Suprapubic skin (tissue), 4 donors: ENCODE data around the gene DSCAML1.

Experiments
- EP300 ChIP-seq: sonication (generic); formaldehyde crosslinking; IDR thresholded peaks from one replicate; pipeline ENCODE4 v1.6.1; 2017; ENCODE audit warnings: antibody characterized with exemption
- POLR2A ChIP-seq, 2 donors: fragments of 450-650 bp; IDR thresholded peaks; one replicate each; pipeline ENCODE4 v1.6.1; 2017; ENCODE audit warnings: antibody characterized with exemption in 2 of 2, mild to moderate bottlenecking in 2 of 2, moderate library complexity in 2 of 2
- POLR2AphosphoS5 ChIP-seq, 3 donors: sonication (generic); formaldehyde crosslinking; IDR thresholded peaks; one replicate each; pipeline ENCODE4 v1.6.1; 2017; ENCODE audit warnings: antibody characterized with exemption in 3 of 3
- TF ChIP-seq, protein P1 (sequence below), 2 donors: fragments of 200-600 bp in 1 of 2; fragments of 450-650 bp in 1 of 2; sonication (generic) in 1 of 2; IDR thresholded peaks; one replicate each; pipeline ENCODE4 v1.5.1; 2016 to 2019; ENCODE audit warnings: antibody characterized with exemption in 2 of 2, mild to moderate bottlenecking in 1 of 2, moderate library complexity in 1 of 2

- TF ChIP-seq, protein P1, sequence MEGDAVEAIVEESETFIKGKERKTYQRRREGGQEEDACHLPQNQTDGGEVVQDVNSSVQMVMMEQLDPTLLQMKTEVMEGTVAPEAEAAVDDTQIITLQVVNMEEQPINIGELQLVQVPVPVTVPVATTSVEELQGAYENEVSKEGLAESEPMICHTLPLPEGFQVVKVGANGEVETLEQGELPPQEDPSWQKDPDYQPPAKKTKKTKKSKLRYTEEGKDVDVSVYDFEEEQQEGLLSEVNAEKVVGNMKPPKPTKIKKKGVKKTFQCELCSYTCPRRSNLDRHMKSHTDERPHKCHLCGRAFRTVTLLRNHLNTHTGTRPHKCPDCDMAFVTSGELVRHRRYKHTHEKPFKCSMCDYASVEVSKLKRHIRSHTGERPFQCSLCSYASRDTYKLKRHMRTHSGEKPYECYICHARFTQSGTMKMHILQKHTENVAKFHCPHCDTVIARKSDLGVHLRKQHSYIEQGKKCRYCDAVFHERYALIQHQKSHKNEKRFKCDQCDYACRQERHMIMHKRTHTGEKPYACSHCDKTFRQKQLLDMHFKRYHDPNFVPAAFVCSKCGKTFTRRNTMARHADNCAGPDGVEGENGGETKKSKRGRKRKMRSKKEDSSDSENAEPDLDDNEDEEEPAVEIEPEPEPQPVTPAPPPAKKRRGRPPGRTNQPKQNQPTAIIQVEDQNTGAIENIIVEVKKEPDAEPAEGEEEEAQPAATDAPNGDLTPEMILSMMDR (IDR thresholded peaks at IDR 0.05): no peak
- no peak for TF ChIP-seq POLR2A (IDR thresholded peaks at IDR 0.05)
- no peak for TF ChIP-seq EP300
- no peak for TF ChIP-seq POLR2AphosphoS5 (IDR thresholded peaks at IDR 0.05)
These were observed 354.8 kb downstream of the DSCAML1 start for GRCh38 chr11:117442049-117442868.
